DMS 273 (cell line): ENCODE measurements around the gene PCAT6.
"Not testable (repeated sequence)": the region's sequence is repeated elsewhere in the genome, so short reads cannot be mapped to it uniquely, and the experiment has no call there.

ENCODE experiments used
- DNase-seq: peaks from one replicate; lab custom pipeline; 2025; ENCODE audit not compliant: unreplicated experiment; lab: John Stamatoyannopoulos, UW

Gene PCAT6

DNA sequence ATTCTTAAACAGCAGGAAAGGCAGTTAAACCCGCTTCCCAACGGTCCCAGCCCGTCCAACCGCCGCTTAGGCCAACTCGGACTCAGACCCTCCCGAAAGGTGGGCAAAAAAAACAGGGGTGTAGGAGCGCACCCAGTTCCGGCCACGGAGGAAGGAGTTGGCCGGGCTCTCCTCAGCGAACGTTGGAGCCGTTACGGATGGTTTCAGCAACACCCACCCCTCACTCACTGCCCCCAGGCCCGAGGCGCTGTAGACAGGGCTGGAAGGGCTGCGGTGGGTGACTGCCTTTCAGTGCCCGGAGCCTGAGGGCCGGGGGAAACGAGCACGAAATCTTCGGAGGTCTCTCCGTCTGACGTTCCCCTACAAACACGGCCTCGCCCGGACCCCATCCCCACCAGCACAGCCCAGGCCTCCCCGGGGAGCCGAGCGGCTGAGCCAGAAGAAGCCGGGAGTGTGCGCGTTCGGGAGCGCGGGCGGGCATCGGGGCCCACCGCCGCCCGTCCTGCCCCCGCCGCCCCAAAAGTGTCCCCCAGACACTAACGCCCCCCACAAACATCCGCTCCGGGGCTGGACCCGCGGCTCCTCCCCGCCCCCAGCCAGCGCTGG is 3.8 kb upstream of the PCAT6 start:
- peak; percentile 54 for DNase-seq

DNA sequence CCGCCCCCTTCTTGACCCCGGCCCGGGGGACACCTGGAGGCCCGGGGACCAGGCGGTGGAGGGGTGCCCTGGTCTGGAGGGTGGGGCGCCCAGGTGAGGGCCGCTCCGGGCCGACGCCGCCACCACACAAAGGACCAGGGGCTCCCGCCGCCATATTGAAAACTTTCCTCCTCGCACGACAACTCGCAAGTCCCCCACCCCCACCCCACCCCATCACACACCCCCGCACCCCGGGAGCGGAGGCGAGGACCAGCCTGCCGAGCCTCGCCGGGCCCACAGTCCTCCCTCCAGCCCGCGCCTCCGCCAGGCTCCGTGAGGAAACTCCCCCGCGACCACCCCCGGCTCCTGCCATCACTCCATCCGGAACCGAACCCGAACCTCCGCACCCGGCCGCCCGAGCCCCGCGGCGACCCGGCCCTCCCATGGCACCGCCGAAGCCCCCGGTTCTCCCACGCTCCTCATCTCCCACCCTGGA is 3.3 kb upstream of the PCAT6 start:
- DNase-seq, result peak; percentile 64

DNA sequence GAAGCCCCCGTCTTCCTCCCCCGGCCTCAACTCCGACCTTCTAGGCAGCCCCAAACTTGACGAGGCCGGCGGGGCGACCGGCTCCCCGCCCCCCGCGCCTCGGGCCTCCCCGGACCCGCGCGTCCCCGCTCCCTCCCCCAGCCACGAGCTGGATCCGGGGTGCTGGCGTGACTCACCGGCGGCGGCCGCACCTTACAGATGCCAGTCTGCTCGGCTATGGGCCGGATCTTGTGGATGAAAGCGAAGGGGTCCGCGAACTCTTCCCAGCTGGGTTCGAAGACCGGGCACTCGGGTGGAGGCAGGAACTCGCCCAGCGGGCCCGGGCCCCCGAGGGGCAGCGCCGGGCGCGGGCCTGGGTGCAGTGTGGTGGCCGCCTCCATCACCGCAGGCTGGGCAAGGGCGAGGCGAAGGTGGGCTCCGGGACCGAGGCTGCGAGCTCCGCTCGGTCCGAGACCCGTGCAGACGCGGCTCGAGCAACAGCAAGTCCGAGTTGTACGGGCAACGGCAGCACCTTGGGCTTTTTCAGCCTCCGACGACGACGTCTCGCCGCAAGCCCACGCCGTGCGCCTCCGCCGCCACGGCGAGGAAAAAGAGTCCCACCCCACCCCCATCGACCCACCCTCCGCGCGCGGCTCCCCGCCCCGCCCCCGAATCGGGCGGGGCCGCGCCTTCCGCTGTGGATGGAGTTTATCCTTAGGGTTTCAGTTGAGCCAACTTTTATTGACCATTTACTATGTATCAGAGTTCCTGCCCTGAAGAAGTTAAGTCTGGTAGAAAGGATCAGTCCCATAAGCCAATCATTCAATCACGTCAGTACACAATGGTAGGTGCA is 2.6 kb upstream of the PCAT6 start, which contains the start of gene KDM5B:
Gene KDM5B (minus strand): TSS at position 496 of the 832 bp plus-strand sequence. CDS start 116 bp downstream, at position 380.
- peak; percentile 73 for DNase-seq

- DNase-seq, result no peak
These were observed 1.1 kb upstream of the PCAT6 start for GRCh38 chr1:202809597-202810159.

GRCh38 chr1:202810193-202810614 is 550 bp upstream of the PCAT6 start:
- no peak for DNase-seq

- DNase-seq, result peak; percentile 62
These were observed 782 bp downstream of the PCAT6 start for GRCh38 chr1:202811296-202812175.

- DNase-seq, result no peak
These were observed 1.6 kb downstream of the PCAT6 start for GRCh38 chr1:202812176-202813026.

DNA sequence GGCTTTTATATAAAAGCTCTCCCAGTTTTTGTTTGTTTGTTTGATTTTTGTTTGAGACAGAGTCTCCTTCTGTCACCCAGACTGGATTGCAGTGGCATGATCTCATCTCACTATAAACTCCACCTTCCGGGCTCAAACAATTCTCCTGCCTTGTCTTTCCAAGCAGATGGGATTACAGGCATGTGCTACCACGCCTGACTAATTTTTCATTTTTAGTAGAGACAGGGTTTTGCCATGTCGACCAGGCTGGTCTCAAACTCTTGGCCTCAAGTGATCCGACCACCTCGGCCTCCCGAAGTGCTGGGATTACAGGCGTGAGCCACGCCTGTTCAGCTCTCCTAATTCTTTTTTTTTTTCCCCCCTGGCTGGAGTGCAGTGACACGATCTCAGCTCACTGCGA is 4.4 kb downstream of the PCAT6 start:
- peak; percentile 53 for DNase-seq

DNA sequence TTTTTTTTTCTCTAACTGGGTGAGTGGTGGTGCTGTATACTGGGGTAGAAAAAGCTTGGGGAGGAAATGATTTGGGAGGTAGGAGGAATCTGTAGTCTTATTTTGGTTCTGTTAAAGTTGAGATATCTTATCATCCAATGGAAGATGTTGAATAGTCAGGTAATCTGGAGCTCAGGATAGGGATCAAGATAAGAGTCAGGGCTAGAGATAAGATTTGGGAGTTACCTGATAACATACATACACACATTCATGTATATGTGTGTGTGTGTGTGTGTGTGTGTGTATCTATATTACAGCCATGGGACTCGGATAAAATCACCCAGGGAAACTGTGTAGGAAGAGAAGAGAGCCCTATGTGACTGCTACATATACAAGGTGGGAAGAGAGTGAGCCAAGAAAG is 8.1 kb downstream of the PCAT6 start:
- no peak for DNase-seq

DNA sequence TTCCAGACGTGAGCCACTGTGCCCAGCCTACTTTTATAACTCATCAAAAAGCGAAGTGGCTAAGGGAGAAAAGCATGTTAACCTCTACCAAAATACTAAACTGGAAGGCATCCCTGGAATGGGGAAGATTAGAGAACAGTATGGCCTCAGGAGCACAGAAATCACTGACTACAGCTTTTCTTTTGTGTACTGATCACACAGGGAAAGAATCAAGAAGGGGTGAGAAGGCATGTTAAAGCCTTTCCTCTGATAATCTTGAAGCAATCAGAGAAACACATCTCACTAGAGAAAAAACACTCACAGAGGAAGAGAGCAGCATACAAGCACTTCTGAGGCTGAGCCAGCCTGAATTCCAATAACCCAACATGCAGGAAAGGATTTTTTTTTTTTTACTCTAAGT is 10.7 kb downstream of the PCAT6 start:
- DNase-seq, result no peak

DNA sequence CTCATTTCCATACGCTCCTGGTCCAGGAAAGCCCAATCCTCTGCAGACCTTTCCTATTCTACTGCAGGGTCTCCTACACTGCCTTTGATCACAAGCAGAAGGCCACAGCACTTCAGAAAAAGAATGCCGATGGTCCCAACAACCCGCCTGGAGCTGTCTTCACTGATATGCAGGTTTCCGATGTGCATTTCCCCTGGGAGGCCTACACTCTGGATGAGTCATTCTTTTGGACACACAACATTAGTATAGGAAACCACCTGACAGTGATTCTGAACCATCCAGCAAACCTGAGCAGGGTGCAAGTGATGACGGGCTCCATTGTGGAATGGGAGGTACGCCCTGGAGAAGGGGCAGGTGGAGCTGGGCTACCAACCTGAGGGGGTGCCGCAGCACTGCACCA is 15.0 kb downstream of the PCAT6 start:
- no peak for DNase-seq

DNA sequence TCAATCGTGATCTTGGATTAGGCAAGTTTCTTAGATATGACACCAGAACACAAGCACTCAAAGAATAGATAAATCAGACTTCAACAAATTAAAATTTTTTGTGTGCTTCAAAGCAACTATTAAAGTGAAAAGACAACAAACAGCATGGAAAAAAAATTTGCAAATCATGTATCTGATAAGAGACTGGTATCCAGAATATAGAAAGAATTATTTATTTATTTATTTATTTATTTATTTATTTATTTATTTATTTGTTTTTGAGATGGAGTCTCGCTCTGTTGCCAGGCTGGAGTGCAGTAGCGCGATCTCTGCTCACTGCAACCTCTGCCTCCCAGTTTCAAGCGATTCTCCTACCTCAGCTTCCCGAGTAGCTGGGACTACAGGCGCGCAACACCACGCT is 18.5 kb downstream of the PCAT6 start:
- DNase-seq, result not testable (repeated sequence)

- no peak for DNase-seq
These were observed 21.2 kb downstream of the PCAT6 start for GRCh38 chr1:202831906-202832305.

- DNase-seq, result no peak
These were observed 24.2 kb downstream of the PCAT6 start for GRCh38 chr1:202834771-202835547.

DNA sequence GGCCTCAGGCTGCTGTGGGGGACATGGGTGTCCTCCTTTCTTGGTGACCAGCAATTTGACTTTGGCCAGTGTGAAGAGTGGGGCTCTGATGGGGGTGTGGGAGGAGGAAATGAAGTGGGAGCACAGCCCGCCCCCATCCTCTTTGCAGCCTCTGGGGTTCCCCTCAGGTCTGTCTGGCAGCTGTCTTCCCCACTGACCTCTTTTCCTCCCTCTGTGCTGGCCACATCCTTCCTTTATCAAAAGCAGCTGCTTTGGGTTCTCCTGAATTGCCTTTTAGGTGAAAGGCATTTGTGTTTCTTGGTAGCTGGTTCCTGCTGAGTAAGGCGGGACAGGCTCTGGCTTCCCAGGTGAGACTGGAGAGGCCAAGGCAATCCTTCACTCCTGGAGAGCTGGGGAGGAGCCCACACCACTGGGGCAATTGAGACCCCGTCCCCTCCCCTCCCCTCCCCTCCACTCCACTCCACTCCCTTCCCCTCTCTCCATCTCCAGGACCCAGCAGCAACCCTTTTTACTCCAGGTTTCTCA is 24.9 kb downstream of the PCAT6 start:
- no peak for DNase-seq

GRCh38 chr1:202836623-202837403 is 26.1 kb downstream of the PCAT6 start:
- DNase-seq, result no peak

DNA sequence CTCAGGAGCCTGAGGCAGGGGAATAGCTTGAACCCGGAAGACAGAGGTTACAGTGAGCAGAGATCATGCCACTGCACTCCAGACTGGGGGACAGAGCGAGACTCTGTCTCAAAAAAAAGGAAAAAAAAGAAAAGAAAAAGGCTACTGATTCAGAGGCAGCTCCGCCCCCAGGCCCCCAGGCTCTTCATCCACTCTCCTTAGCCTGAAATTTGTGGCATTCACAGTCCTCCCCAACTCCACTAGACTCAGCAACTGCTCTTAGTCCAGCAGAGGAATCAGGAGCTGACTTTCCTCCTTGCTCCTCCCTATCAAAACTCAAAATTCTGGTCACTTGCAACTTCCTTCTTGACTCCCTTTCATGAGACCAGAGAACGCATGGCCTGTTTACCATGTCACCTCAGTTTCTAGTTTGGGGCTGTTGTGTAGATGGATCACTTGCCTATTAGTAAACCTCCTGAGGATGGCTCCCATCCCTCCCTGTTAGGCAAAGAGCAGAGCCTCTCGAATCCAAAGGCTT is 27.1 kb downstream of the PCAT6 start:
- no peak for DNase-seq

DNA sequence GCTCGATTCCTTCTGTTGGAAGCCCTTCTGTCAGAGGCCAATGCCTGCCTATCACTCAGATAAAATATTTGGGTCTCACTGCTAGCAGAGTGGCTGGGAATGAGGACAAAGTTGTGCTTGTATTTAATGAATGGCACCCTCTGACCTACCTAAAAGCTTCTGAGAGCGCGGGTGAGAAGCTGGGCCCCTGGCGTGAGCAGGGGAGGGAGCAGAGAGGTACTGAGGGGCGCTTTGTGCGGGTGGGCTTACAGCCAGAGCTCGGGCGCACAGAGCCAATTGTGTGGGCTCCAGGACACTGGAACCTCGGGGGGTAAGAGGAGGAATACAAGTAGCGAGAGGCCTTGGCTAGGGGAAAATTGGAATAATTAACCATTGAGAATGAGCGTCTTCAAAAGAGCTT is 32.3 kb downstream of the PCAT6 start:
- DNase-seq, result no peak
